GM18868 (cell line): ENCODE data around the gene CKS2.
"Not testable (repeated sequence)": the region's sequence is repeated elsewhere in the genome, so short reads cannot be mapped to it uniquely, and the experiment has no call there.

ENCODE experiments used
- ATAC-seq: cut with Tn5 transposase; IDR thresholded peaks from one replicate; pipeline ENCODE4 v1.9.1; 2021; ENCODE audit warnings: mild to moderate bottlenecking, moderate library complexity; ENCODE audit not compliant: unreplicated experiment

The CKS2 gene

DNA sequence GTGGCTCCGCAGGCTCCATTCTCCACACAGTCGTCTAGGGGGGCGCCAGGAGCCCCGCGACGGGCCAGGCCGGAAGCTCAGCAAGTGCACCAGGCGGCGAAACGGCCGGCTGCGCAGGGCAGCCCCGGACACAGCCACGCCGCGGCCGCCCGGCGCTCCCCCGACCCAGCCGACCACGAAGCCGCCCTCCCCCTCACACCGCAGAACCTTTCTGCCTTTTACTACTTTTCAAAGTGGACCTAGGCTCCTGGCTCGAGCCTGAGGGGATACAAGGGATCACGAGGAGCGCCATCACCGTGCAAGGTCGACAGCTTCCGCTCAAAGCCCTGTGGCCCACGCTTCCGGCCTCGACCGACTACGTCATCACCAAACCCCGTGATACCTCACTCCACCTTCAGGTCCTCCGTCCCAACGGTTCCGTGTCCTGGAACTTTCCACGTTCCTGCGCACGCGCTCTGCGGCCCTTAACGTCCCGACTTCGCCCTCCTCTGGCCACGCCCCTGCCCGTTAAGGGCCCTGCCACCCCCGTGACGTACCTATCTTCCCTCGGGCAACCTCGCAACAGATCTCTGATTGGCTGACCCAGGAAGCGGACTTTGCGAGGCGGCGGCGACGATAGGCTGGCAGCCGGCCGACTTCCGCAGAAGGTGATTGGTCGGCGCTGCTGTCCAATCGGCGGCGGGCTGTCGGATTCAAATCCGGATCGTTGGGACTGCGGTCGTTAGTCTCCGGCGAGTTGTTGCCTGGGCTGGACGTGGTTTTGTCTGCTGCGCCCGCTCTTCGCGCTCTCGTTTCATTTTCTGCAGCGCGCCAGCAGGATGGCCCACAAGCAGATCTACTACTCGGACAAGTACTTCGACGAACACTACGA lies at the start of gene CKS2:
TSS of gene CKS2 (plus strand) at position 721 of the 871 bp plus-strand sequence. CDS start at position 819, 98 bp downstream.
- ATAC-seq = peak; percentile 88

DNA sequence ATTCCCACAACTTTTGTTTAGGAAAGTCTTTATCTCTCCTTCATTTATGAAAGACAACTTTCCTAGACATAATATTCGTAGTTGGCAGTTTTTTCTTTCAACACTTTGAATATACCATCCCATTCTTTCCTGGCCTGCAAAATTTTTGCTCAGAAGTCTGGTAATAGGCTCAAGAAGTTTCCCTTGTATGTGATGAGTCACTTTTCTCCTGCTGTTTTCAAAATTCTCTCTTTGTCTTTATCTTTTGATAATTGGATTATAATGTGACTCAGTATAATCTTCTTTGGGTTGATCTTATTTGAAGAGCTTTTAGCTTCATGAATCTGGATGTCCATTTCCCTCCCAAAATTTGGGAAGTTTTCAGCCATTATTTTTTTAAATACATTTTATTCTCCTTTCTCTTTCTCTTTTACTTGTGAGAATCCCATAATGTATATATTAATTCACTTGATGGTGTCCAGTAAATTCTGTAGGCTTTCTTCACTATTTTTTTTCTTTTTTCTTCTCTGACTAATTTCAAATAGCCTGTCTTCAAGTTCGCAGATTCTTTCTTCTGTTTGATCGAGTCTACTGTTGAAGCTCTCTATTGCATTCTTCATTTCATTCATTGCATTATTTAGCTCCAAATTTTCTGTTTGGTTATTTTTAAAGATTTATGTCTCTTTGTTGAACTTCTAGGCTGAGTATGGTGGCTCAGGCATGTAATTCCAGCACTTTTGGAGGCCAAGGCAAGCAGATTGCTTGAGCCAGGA lies 37.3 kb upstream of the CKS2 start:
- ATAC-seq = no peak

DNA sequence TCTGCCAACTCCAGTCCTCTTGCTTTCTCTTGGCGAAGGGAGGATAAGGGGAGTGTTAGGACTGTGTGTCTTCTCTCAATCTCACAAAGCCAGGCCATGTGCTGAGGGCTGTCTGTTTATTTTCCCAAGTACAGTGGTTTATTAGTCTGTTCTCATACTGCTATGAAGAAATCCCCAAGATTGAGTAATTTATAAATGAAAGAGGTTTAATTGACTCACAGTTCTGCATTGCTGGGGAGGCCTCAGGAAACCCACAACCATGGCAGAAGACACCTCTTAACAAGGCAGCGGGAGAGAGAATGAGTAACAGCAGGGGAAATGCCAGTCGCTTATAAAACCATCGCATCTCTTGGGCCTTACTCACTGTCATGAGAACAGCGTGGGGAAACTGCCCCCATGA lies 36.2 kb upstream of the CKS2 start:
- ATAC-seq = no peak

DNA sequence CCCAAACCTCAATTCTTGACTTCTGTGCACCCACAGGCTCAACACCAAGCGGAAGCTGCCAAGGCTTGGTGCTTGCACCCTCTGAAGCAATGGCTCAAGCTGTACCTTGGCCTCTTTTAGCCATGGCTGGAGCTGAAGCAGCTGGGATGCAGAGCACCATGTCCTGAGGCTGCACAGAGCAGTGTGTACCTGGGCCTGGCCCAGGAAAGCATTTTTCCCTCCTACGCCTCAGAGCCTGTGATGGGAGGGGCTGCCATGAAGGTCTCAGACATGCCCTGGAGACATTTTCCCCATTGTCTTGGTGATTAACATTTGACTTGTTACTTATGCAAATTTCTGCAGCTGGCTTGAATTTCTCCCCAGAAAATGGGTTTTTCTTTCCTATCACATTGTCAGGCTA lies 35.0 kb upstream of the CKS2 start:
- ATAC-seq = not testable (repeated sequence)

DNA sequence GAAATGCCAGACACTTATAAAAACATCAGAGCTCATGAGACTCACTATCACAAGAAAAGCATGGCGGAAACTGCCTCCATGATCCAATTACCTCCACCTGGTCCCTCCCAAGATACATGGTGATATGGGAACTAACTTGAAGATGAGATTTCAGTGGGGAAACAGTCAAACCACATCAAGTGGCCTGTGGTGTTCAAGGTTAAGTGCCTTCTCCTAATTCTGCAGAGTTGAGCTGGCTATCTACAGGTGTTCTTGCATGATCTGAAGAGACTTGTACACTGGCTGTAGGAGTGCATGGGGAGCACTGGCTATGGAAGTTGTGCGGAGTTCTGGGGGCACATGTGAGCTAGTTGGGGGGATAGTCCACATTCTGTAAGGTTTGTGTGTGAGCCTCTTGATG lies 34.0 kb upstream of the CKS2 start:
- ATAC-seq = no peak

DNA sequence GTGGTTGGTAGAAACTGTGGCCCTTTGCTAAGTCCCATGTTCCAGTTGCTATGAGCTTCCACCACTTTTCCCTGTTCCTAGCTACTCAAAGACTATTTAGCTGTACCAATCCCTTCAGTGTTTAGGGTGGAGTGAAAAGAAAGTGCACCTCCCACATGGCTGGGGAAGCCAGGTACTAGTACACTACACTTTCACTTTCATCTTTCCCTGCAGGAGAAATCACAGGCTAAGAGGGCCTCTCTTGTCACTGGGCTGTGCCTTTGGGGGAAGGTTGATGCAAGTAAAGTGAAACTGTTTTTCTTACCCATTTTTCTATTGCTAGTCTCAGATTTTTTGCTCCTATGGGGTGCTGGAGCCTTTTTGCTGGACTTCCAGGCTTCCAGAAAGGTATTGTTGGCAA lies 33.5 kb upstream of the CKS2 start:
- peak; percentile 57 for ATAC-seq

DNA sequence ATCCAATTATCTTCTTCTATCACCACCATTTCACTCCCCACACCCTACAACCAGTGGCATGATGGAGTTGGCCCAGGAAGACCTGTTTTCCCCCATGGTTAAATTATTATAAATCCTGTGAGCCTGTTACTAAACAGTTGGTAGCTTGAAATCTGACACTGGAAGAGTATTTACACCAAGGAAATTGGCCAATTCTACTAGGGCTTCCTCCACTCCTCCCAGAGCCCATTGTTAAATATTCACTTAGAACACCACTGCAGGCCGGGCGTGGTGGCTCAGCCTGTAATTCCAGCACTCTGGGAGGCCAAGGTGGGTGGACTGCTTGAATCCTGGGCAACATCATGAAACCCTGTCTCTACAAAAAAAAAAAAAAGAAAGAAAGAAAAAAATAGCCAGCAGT lies 32.4 kb upstream of the CKS2 start:
- no peak for ATAC-seq

DNA sequence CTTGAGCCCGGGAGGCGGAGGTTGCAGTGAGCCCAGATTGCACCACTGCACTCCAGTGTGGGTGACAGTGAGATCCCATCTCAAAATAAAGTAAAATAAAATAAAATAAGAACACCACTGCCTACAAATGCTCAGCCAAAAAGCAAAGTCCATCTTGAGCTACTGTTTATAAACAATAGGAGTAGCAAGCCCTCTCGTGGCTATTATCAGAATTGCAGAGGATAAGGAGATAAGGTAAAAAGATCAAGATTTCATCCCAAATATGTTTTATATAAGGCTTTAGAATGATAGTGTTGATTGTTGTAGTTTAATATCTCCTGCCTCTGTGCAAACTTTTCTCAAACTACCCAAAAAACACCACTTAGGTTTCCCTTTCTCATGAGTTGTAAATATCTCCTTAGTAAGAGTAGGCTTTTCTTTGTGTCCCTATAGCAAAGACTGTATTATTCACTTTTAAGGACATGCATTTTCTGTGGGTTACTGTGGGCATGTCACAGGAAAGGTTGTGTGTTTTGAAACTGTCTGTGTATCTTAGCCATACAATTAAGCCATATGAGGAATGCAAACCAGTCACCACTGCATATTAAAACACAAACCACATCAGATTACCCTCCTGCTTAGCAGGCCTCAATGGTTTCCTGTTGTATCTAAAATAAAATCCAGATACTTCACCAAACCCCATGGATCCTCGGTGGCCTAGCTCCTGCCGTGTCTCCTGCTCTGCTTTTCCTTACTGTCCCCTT lies 31.8 kb upstream of the CKS2 start:
- no peak for ATAC-seq

DNA sequence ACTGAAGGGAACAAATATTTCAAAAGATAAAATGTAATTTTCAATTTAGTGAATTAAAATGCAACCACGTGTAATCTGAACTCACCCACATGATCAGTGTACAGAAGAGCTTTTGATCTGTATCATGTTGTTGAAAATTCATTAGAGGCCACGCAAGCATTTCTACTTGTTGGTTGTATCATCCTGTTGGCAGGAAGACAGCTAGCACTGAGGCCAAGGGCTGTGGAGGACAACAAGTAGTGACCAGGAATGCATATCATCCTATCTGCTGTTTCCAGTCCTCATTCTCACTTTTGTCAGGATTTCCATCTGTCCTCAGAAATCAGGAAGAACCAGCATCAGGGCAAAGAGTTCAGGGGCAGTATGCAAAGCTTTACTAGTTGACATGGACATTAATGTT lies 29.9 kb upstream of the CKS2 start:
- ATAC-seq = no peak

DNA sequence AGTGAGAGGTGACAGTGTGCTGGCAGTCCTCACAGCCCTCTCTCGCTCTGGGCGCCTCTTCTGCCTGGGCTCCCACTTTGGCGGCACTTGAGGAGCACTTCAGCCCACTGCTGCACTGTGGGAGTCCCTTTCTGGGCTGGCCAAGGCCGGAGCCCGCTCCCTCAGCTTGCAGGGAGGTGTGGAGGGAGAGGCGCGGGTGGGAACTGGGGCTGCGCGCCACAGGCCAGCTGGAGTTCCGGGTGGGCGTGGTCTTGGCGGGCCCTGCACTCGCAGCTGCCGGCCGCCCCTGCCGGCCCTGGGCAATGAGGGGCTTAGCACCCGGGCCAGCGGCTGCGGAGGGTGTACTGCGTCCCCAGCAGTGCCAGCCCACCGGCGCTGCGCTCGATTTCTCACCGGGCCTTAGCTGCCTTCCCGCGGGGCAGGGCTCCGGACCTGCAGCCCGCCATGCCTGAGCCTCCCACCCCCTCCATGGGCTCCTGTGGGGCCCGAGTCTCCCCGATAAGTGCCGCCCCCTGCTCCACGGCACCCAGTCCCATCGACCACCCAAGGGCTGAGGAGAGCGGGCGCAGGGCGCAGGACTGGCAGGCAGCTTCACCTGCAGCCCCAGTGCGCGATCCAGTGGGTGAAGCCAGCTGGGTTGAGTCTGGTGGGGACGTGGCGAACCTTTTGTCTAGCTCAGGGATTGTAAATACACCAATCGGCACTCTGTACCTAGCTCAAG lies 28.6 kb upstream of the CKS2 start:
- not testable (repeated sequence) for ATAC-seq

DNA sequence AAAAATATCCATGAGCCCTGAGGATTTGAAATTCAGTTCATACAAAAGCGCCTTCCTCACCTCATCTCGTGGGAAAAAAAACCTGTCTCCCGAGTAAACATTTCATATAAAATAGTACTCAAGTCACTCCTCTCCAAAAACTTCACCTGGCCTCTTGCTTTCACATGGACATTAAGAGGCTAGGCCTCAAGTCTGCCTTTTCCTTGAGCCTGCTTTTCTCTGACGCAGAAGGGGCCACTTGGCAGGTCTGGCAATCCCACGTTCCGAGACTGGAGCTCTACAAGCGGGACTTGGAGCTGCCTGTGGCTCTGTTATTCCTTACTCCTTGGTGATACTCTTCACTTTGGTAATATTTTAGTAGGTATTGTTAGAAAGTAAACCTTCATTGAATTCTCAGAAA lies 26.9 kb upstream of the CKS2 start:
- no peak for ATAC-seq

DNA sequence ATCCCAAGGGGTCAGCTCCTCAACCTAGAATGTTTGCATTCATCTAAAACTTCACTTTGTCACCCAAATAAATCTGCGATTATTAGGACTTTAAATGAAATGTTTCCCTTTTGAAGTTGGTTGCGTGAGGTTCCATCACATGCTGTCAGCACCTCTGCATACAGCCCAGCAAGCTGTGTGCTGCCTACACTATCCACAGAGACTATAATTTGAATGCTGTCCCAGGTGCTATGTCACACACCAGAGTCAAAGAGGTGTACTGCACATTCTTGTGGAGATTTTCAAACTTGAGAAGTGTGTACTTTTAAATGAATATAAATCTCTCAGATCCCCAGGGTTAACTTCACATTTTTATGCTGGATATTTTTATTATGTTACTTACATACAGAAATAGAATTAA lies 19.3 kb upstream of the CKS2 start:
- no peak for ATAC-seq

DNA sequence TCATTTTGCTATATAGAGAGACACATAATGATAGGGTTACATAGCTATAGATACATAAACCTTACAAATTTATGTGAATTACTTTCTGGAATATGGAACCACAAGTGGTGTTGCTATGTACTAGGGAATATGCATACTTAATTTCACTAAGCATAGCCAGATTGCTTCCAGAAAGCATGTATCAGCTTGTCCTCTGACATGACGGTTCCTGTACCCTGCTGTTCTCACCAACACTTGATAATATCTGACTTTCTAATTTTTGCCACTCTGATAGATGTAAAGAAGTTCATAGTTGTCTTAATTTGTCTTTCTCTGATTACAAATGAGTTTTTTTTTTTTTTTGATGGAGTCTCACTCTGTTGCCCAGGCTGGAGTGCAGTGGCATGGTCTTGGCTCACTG lies 18.0 kb upstream of the CKS2 start:
- ATAC-seq = no peak

DNA sequence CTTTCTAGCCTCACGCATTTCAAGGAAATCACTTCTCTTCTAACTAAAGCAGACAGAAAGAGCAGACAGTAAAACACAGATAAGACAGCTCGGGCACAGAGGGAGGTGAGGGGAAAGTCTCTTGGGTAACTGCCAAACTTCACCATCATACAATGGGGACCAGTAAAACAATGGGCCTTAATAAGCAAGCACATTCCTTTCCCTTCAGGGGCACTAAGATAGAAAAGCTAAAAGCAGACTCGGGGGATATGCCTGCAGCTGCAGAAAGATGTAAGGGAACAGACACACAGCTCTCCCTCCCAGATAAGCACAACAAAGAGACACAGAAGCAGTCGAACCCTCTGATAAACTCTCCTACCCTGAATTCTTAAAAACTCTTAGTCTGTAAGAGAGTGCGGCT lies 15.6 kb upstream of the CKS2 start:
- no peak for ATAC-seq

DNA sequence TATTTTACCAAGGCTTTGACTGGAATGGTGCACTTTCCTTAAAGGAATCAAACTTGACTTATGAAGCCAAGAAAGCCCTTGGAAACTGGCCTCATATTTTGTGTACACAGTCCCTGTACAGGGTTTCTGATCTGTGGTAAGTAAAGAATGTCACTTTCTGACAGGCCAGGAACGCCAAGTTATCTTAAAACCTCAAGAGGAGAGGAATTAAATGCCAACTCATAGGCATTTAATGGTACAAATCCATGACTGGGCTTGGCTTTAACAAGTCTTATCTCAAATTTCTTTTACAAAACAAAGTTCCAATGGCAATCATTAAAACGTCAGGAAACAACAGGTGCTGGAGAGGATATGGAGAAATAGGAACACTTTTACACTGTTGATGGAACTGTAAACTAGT lies 9.0 kb upstream of the CKS2 start:
- not testable (repeated sequence) for ATAC-seq

DNA sequence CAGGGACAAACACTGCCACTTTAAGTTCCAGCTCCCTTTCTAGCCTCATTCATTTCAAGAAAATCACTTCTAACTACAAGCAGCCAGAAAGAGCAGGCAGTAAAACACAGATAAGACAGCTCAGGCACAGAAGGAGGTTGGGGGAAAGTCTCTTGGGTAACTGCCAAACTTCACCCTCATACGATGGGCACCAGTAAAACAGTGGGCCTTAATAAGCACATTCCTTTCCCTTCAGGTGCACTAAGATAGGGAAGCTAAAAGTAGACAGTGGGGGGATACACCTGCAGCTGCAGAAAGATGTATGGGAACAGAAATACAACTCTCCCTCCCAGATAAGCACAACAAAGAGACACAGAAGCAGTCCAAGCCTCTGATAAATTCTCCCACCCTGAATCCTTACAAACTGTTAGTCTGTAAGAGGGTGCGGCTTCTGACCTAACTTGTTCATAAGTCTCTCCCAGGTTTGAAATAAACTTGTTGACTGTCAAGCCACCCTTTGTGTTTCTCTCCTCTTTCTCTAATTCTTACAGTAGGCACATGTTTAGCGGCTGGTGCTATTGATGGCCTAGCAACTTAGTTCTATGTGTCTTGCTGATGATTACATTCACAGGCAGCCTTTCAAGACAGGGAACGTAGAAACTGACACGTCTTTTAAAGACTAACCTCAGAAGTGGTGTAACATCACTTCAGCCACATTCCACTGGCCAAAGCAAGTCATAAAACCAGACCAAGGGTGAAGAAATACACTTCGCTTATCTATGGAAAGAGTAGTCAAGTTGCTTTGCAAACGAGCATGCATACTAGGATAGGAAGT lies 6.8 kb upstream of the CKS2 start:
- no peak for ATAC-seq

DNA sequence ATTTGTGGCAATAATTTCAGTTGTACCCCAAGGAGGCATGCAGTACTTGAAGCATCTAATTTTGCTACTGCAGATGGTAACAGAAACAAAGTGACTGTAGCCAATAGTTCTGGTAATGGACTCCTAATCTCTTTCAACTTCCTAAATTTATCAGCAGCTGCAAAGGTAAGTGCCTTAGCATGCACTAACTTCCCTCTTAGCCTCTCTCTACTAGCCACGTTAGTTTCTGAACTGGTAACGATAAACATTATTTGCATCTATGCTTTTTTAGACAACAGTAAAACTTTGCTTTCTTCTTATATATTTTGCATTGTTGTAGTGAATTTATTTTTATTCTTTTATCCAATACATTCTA lies 6.2 kb upstream of the CKS2 start:
- ATAC-seq = no peak

DNA sequence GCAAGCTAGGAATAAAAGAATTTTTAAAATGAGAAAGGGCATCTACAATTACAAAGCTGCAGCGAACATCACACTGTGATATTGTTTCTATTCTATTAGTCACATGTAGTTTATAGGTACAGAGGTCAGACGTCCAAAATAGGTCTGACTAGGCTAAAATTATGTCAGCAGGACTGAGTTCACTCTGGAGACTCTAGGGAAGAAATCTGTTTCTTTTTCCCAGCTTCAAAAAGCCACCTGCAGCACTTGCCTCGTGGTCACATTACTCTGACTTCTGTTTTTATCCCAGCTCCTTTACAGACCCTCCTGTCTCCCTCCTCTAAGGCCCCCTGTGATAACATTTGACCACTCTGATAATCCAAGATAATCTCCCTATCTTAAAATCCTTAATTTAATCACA lies 5.1 kb upstream of the CKS2 start:
- no peak for ATAC-seq

DNA sequence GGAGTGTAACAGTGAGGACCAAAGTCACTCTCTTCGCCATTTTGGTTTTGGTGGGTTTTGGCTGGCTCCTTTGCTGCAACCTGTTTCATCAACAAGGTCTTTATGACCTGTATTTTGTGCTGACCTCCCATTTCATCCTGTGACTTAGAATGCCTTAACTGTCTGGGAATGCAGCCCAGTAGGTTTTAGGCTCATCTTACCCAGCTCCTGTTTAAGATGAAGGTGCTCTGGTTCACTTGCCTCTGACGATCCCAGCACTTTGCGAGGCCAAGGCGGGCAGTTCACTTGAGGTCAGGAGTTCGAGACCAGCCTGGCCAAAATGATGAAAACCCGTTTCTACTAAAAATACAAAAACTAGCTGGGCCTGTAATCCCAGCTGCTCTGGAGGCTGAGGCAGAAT lies 1.8 kb upstream of the CKS2 start:
- no peak for ATAC-seq
